ENCODE results near the gene FKTN.
A peak's percentile ranks its signal among the peaks of the same experiment; 100 is the strongest.

Gene FKTN

GRCh38 chr9:105637787-105638395 is 80.0 kb downstream of the FKTN start:
- TF ChIP-seq, protein P1, sequence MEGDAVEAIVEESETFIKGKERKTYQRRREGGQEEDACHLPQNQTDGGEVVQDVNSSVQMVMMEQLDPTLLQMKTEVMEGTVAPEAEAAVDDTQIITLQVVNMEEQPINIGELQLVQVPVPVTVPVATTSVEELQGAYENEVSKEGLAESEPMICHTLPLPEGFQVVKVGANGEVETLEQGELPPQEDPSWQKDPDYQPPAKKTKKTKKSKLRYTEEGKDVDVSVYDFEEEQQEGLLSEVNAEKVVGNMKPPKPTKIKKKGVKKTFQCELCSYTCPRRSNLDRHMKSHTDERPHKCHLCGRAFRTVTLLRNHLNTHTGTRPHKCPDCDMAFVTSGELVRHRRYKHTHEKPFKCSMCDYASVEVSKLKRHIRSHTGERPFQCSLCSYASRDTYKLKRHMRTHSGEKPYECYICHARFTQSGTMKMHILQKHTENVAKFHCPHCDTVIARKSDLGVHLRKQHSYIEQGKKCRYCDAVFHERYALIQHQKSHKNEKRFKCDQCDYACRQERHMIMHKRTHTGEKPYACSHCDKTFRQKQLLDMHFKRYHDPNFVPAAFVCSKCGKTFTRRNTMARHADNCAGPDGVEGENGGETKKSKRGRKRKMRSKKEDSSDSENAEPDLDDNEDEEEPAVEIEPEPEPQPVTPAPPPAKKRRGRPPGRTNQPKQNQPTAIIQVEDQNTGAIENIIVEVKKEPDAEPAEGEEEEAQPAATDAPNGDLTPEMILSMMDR (conservative IDR thresholded peaks at IDR 0.05; ENCODE audit: low read depth, low read length), result peak; percentile 64
- no peak overlapping the region for H3K4me3 ChIP-seq (ENCODE audit: low read length)
- DNase-seq (ENCODE audit: low read depth), result no peak

DNA sequence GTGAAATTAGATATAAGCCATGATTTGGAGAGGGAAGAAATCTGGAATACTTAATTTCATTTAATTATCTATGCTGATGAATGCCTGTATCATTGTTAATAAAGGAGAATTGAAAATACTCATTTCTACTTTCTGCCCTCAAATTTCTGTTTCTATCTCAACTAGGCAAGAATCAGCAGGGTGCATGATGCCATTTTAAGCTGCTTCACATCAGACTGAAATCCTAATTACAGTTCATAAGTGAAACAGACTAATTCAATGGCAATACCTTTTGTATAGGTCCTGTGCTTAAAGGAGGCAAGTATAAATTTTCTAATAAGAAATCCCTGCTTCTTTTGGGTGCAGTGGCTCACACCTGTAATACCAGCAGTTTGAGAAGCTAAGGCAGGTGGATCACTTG is 82.0 kb downstream of the FKTN start:
- TF ChIP-seq, protein P1 (conservative IDR thresholded peaks at IDR 0.05; ENCODE audit: low read depth, low read length), result no peak
- no peak for DNase-seq (ENCODE audit: low read depth)
- H3K4me3 ChIP-seq (ENCODE audit: low read length), result no peak overlapping the region

GRCh38 chr9:105643795-105644194 is 85.9 kb downstream of the FKTN start:
- H3K4me3 ChIP-seq (ENCODE audit: low read length), result no peak overlapping the region
- TF ChIP-seq, protein P1 (conservative IDR thresholded peaks at IDR 0.05; ENCODE audit: low read depth, low read length), result no peak
- DNase-seq (ENCODE audit: low read depth), result no peak

DNA sequence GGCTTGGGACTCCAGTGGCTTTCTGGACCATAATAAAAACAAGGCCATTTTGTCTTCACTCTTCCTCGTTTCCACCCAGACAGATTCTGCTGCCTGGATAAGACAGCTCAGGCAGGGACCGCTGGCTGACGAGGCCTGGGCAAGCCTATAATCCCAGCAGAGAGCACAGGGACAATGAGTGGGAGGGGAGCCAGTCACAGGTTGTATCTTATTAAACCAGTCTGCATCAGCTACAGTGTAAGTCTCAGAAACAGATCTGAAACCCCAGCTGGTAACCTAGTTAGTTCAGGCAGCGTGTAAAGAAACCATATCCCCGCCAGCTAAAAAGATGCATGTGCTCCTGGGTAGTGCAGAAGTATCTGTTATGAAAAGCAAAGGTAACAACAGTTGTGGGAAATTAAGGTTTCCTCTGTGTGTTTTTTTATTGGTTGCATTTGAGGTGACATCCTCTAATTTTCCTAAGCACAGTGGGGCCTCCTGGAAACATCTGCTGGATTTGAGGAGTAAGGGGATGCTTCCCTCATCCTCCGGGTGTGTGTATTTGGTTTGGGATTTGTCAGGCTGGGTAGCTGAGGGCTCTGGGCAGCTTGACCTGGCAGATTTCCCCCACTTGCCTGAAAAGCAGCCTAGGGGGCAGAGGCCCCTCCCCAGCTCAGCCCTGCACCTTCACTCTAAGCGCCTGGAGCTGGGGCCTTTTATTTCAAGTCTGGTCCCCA is 89.1 kb downstream of the FKTN start:
- no peak overlapping the region for H3K4me3 ChIP-seq (ENCODE audit: low read length)
- DNase-seq (ENCODE audit: low read depth), result no peak
- TF ChIP-seq, protein P1 (conservative IDR thresholded peaks at IDR 0.05; ENCODE audit: low read depth, low read length), result no peak

DNA sequence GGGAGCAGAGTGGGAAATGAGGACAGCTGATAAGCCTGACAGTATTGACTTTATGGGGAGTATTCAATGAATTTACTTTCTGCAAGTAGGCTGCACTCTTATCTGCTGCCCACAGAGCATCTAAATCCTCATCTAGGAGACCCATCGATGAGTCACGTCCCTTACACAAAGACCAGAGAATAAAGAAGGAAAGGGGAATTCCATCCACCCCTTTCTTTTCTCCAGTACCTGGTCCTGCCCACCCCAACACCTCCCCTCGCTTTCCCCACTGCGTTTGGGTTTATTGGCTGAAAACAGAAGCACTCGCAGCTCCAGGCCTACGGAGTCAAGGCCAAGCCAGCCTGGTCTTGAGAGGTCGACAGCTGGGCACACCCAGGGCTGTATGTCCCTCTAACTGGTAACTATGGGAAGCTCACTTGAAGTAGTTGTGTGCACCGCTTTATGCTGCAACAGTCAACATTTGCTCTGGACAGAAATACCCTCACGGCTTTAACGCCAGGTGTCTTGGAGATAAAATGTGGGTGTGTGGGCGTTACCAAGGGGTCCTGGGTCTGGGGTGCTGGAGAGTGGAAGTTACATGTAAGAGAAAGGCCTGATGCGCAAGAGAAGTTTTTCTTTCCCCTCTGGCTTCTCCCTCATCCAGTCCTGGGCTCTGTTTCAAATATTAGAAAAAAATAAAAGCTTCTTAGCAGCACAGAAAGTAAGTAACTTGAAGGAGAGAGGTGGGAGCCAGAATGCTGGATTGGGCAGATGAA is 89.8 kb downstream of the FKTN start:
- no peak overlapping the region for H3K4me3 ChIP-seq (ENCODE audit: low read length)
- DNase-seq (ENCODE audit: low read depth), result no peak
- TF ChIP-seq, protein P1 (conservative IDR thresholded peaks at IDR 0.05; ENCODE audit: low read depth, low read length), result no peak

DNA sequence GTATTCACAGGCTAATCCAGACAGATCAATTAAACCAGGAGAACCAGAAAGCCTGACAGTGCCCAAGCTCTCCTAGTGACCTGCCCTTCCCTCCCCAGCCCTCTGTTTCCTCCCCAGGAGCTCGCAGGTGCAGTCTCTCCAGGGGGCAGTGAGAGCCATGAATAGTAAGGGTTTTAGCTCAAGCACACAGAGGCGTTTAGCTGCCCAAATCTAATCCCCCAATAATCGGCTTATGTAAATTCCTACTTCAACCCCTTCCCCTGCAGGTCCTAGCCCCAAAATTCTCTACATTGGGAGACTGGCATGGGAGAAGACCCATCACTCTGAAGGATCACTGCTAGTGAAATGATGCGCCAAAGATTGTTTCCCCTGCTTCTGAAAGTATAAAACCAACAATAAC is 93.9 kb downstream of the FKTN start:
- TF ChIP-seq, protein P1 (conservative IDR thresholded peaks at IDR 0.05; ENCODE audit: low read depth, low read length), result no peak
- DNase-seq (ENCODE audit: low read depth), result no peak
- H3K4me3 ChIP-seq (ENCODE audit: low read length), result no peak overlapping the region
